ENCODE measurements around the gene ITGA5. TPM values are rescaled to one million over a fixed set of nuclear protein-coding genes. Genes with fewer than 3 reads are reported as not detected.
A peak's percentile ranks its signal among the peaks of the same experiment; 100 is the strongest.

Gene ITGA5
- total RNA-seq, 1 experiment from 2014 or later: 49.7 TPM

- CTCF ChIA-PET: interaction anchor here (0.7 to 2.8 kb wide), 8 partner anchors 9 to 152 kb away, joined by 3 to 51 read pairs (median 4); partner anchors contain the start of gene HNRNPA1
- intact Hi-C loops (cut with micrococcal nuclease): loop anchor here (2.0 kb wide), 1 partner anchor 67 kb away; no protein-coding TSS in a partner anchor
Measured at GRCh38 chr12:54371328-54372112, 47.5 kb downstream of the ITGA5 start.

GRCh38 chr12:54370171-54370730 lies 48.8 kb downstream of the ITGA5 start:
- peak overlapping the region in 1 of 2 experiments; percentile 29; a peak in 1 of 4 replicates for H3K4me3 ChIP-seq (replicated peaks in 1 of 2; ENCODE audit: low read depth in 1 of 2, low read length in 2 of 2)
- H3K36me3 ChIP-seq (ENCODE audit: control insufficient read depth in 1 of 2, insufficient read depth in 2 of 2, low read length in 2 of 2): no peaks in the 10 kb centered on the region
- ChIA-PET CTCF (interaction anchor here (0.8 to 2.8 kb wide), 19 partner anchors 10 to 169 kb away, joined by 3 to 51 read pairs (median 4); partner anchors contain the start of genes CBX5, COPZ1 and HNRNPA1), RAD21 (ENCODE audit: low non-redundant PET in 1 of 2, low total read pairs in 2 of 2, uncharacterized antibody in 2 of 2, unreplicated experiment in 2 of 2) (interaction anchor here (0.7 to 1.8 kb wide), 2 partner anchors 9 to 232 kb away, joined by 4 to 7 read pairs (median 5); no protein-coding TSS in a partner anchor), POLR2A (interaction anchor here (0.7 to 1.8 kb wide), 4 partner anchors 9 to 90 kb away, joined by 3 to 6 read pairs (median 3); partner anchors contain the start of genes CBX5 and COPZ1)
- peak overlapping the region; percentile 33; the same call in 1 of the 2 replicates for H3K27ac ChIP-seq (ENCODE audit: low read depth, low read length)
- no peaks in the 10 kb centered on the region for H3K27me3 ChIP-seq (ENCODE audit: insufficient read depth, low read length)
- no peaks in the 10 kb centered on the region for H3K9me3 ChIP-seq (ENCODE audit: control insufficient read depth in 1 of 2, insufficient read depth in 1 of 2, low read depth in 1 of 2, low read length in 2 of 2)
- no peak overlapping the region for H2AFZ ChIP-seq (ENCODE audit: low read depth, low read length, poor library complexity, severe bottlenecking)
- peaks cover 43 to 71% of the 10 kb centered on the region in 2 experiments for H3K4me1 ChIP-seq (ENCODE audit: control insufficient read depth in 1 of 2, insufficient read depth in 2 of 2, low read length in 2 of 2)
- intact Hi-C loops (cut with micrococcal nuclease): loop anchor here (1.0 to 2.0 kb wide), 2 partner anchors 24 to 69 kb away; no protein-coding TSS in a partner anchor
- H3K79me2 ChIP-seq (ENCODE audit: insufficient read depth, low read length): no peaks in the 10 kb centered on the region
- TF ChIP-seq SRF (IDR thresholded peaks at IDR 0.05; ENCODE audit: low read depth) (no peak), ZBTB33 (IDR thresholded peaks at IDR 0.05; ENCODE audit: extremely low read depth, insufficient replicate concordance, low read length) (no peak), JUND (IDR thresholded peaks at IDR 0.05) (no peak), POLR2A (IDR thresholded peaks at IDR 0.05; ENCODE audit: borderline replicate concordance, extremely low read depth, insufficient read depth, insufficient read length) (no peak), CTCF (IDR thresholded peaks at IDR 0.05 in 2 of 3, conservative IDR thresholded peaks at IDR 0.05 in 1 of 3; ENCODE audit: borderline replicate concordance in 1 of 3, insufficient read depth in 1 of 3, low read depth in 2 of 3, low read length in 2 of 3) (peak in 2 of 3 experiments; percentile 82 to 93; a peak in 4 of 6 replicates)
- no TSS peak for BruUV-seq (replicated peaks)
- no peaks in the 10 kb centered on the region for H4K20me1 ChIP-seq (ENCODE audit: insufficient read depth)
- no peaks in the 10 kb centered on the region for H3K9me2 ChIP-seq (ENCODE audit: insufficient read depth)
- H3K9ac ChIP-seq (ENCODE audit: low read length): peak overlapping the region; percentile 39
- H3K4me2 ChIP-seq (ENCODE audit: low read length): peak overlapping the region; percentile 74
- ATAC-seq: peak; percentile 73
- no peak for DNase-seq (ENCODE audit: low read depth, low spot score)

More at GRCh38 chr12:54371328-54372112, 47.5 kb downstream of the ITGA5 start:
- peaks cover 49 to 84% of the 10 kb centered on the region in 2 experiments for H3K4me1 ChIP-seq (ENCODE audit: control insufficient read depth in 1 of 2, insufficient read depth in 2 of 2, low read length in 2 of 2)
- no peaks in the 10 kb centered on the region for H3K79me2 ChIP-seq (ENCODE audit: insufficient read depth, low read length)
- DNase-seq (ENCODE audit: low read depth, low spot score) (no peak), ATAC-seq (no peak)
- H4K20me1 ChIP-seq (ENCODE audit: insufficient read depth): no peaks in the 10 kb centered on the region
- peak overlapping the region; percentile 33; the same call in 1 of the 2 replicates for H3K27ac ChIP-seq (ENCODE audit: low read depth, low read length)
- BruUV-seq (replicated peaks): no TSS peak
- TF ChIP-seq POLR2AphosphoS5 (IDR thresholded peaks at IDR 0.05; ENCODE audit: low read depth, low read length) (peak; percentile 13; the same call in 1 of the 2 replicates), EZH2 (IDR thresholded peaks at IDR 0.05) (no peak), ZFX (IDR thresholded peaks at IDR 0.05) (no peak), YY1 (IDR thresholded peaks at IDR 0.05; ENCODE audit: extremely low read depth, insufficient replicate concordance, low read depth, low read length) (no peak), RAD21 (IDR thresholded peaks at IDR 0.05; ENCODE audit: low read depth) (no peak)
- H3K9ac ChIP-seq (ENCODE audit: low read length): no peak overlapping the region
- no peak overlapping the region for H2AFZ ChIP-seq (ENCODE audit: low read depth, low read length, poor library complexity, severe bottlenecking)
- RAD21 ChIA-PET (ENCODE audit: low non-redundant PET in 1 of 2, low total read pairs in 2 of 2, uncharacterized antibody in 2 of 2, unreplicated experiment in 2 of 2): interaction anchor here in 1 of 2 experiments (1.8 kb wide), 1 partner anchor 8 kb away, joined by 7 read pairs; no protein-coding TSS in a partner anchor
- no peak overlapping the region for H3K4me3 ChIP-seq (replicated peaks in 1 of 2; ENCODE audit: low read depth in 1 of 2, low read length in 2 of 2)
- POLR2A ChIA-PET: interaction anchor here (1.8 kb wide), 1 partner anchor 12 kb away, joined by 6 read pairs; no protein-coding TSS in a partner anchor
- H3K9me2 ChIP-seq (ENCODE audit: insufficient read depth): no peaks in the 10 kb centered on the region
- no peaks in the 10 kb centered on the region for H3K9me3 ChIP-seq (ENCODE audit: control insufficient read depth in 1 of 2, insufficient read depth in 1 of 2, low read depth in 1 of 2, low read length in 2 of 2)
- no peaks in the 10 kb centered on the region for H3K27me3 ChIP-seq (ENCODE audit: insufficient read depth, low read length)
- H3K36me3 ChIP-seq (ENCODE audit: control insufficient read depth in 1 of 2, insufficient read depth in 2 of 2, low read length in 2 of 2): no peaks in the 10 kb centered on the region
- H3K4me2 ChIP-seq (ENCODE audit: low read length): peak overlapping the region; percentile 45
